MCF 10A (cell line): ENCODE results near the gene HCN2. TPM values are rescaled to one million over a fixed set of nuclear protein-coding genes. Genes with fewer than 3 reads are reported as not detected.

Experiments used
- BruUV-seq: library from RNA; stranded (reverse); fragments of 400-500 nt; replicated peaks from 2 replicates; lab custom pipeline; 2021; lab: Mats Ljungman, UMichigan
- CTCF ChIA-PET: fragments of 300-600 bp; sonication (Branson Sonifier 250); formaldehyde crosslinking; extraction: SDS; loops from one replicate; lab custom pipeline; 2021; ENCODE audit warnings: antibody characterized with exemption, inconsistent platforms; lab: Yijun Ruan, JAX
- POLR2A ChIA-PET: fragments of 300-600, 350-650 bp; sonication (Branson Sonifier 250); formaldehyde crosslinking; extraction: SDS; loops from one replicate; lab custom pipeline; 2020; ENCODE audit warnings: antibody characterized with exemption, inconsistent platforms; lab: Yijun Ruan, JAX
- DNase-seq: peaks from one replicate; pipeline ENCODE4 v3.0.0-alpha.2; 2018; ENCODE audit not compliant: unreplicated experiment
- H3K27ac Mint-ChIP-seq: one replicate; pipeline ENCODE4 v1.8.0; 2022; ENCODE audit warnings: mild to moderate bottlenecking, low read depth, mixed read lengths; ENCODE audit not compliant: unreplicated experiment
- H3K27me3 Mint-ChIP-seq: one replicate; pipeline ENCODE4 v1.8.0; 2022; ENCODE audit warnings: mixed read lengths; ENCODE audit not compliant: insufficient read depth, unreplicated experiment
- H3K36me3 Mint-ChIP-seq: one replicate; pipeline ENCODE4 v1.8.0; 2022; ENCODE audit warnings: mild to moderate bottlenecking, moderate library complexity, mixed read lengths; ENCODE audit not compliant: insufficient read depth, unreplicated experiment
- H3K4me1 Mint-ChIP-seq: one replicate; pipeline ENCODE4 v1.8.0; 2022; ENCODE audit warnings: mixed read lengths; ENCODE audit not compliant: insufficient read depth, unreplicated experiment
- H3K4me3 Mint-ChIP-seq: one replicate; pipeline ENCODE4 v1.8.0; 2022; ENCODE audit warnings: mild to moderate bottlenecking, moderate library complexity, mixed read lengths; ENCODE audit not compliant: unreplicated experiment
- H3K9me3 Mint-ChIP-seq: one replicate; pipeline ENCODE4 v1.8.0; 2022; ENCODE audit warnings: mixed read lengths; ENCODE audit not compliant: unreplicated experiment
- CTCF ChIP-seq: fragments of 200-600 bp; IDR thresholded peaks from one replicate; pipeline ENCODE4 v1.8.0; 2022; ENCODE audit warnings: antibody characterized with exemption, mild to moderate bottlenecking; ENCODE audit not compliant: unreplicated experiment
- intact Hi-C: fragments of 100-400 bp; cut with micrococcal nuclease; formaldehyde crosslinking; loops from 2 replicates; pipeline ENCODE4 v1.14.1; 2022
- total RNA-seq: library from RNA; stranded (reverse); gene quantifications from 2 replicates; pipeline ENCODE4 v1.2.3, GENCODE V29; 2022

Gene HCN2
- total RNA-seq, 1 experiment from 2014 or later, result 0.68 TPM

- no peak for DNase-seq
- H3K27ac Mint-ChIP-seq, result no peak overlapping the region
- H3K36me3 Mint-ChIP-seq, result peaks cover 10% of the 10 kb centered on the region
- no peaks in the 10 kb centered on the region for H3K4me1 Mint-ChIP-seq
- BruUV-seq, result no TSS peak
- TF ChIP-seq CTCF, result no peak
- no peak overlapping the region for H3K4me3 Mint-ChIP-seq
- POLR2A ChIA-PET, result interaction anchor here (1.9 to 3.6 kb wide), 2 partner anchors 10 to 54 kb away, joined by 15 to 17 read pairs; partner anchors contain the start of gene CDC34
- H3K9me3 Mint-ChIP-seq, result no peaks in the 10 kb centered on the region
- H3K27me3 Mint-ChIP-seq, result no peaks in the 10 kb centered on the region
- intact Hi-C loops, result loop anchor here (5.0 kb wide), 2 partner anchors 77 to 147 kb away; partner anchors contain the start of gene RNF126
- CTCF ChIA-PET, result interaction anchor here (0.5 to 1.4 kb wide), 3 partner anchors 14 to 85 kb away, joined by 3 to 4 read pairs (median 4); no protein-coding TSS in a partner anchor
Measured at GRCh38 chr19:585551-586110, 4.0 kb upstream of the HCN2 start.

- Mint-ChIP-seq H3K27ac (no peak overlapping the region), H3K4me1 (no peaks in the 10 kb centered on the region), H3K27me3 (no peaks in the 10 kb centered on the region), H3K36me3 (peaks cover 2% of the 10 kb centered on the region), H3K4me3 (no peak overlapping the region), H3K9me3 (no peaks in the 10 kb centered on the region)
- intact Hi-C loops, result loop anchor here (2.0 to 5.0 kb wide), 3 partner anchors 45 to 144 kb away; partner anchors contain the start of genes POLRMT and RNF126
- DNase-seq, result peak; percentile 94
- ChIA-PET CTCF (interaction anchor here (1.1 kb wide), 1 partner anchor 12 kb away, joined by 7 read pairs; no protein-coding TSS in a partner anchor), POLR2A (interaction anchor here (0.7 to 3.6 kb wide), 5 partner anchors 12 to 92 kb away, joined by 3 to 17 read pairs (median 5); partner anchors contain the start of genes BSG and CDC34)
- TF ChIP-seq CTCF, result peak; percentile 67
- BruUV-seq, result no TSS peak
Measured at GRCh38 chr19:588093-588740, 1.5 kb upstream of the HCN2 start.

DNA sequence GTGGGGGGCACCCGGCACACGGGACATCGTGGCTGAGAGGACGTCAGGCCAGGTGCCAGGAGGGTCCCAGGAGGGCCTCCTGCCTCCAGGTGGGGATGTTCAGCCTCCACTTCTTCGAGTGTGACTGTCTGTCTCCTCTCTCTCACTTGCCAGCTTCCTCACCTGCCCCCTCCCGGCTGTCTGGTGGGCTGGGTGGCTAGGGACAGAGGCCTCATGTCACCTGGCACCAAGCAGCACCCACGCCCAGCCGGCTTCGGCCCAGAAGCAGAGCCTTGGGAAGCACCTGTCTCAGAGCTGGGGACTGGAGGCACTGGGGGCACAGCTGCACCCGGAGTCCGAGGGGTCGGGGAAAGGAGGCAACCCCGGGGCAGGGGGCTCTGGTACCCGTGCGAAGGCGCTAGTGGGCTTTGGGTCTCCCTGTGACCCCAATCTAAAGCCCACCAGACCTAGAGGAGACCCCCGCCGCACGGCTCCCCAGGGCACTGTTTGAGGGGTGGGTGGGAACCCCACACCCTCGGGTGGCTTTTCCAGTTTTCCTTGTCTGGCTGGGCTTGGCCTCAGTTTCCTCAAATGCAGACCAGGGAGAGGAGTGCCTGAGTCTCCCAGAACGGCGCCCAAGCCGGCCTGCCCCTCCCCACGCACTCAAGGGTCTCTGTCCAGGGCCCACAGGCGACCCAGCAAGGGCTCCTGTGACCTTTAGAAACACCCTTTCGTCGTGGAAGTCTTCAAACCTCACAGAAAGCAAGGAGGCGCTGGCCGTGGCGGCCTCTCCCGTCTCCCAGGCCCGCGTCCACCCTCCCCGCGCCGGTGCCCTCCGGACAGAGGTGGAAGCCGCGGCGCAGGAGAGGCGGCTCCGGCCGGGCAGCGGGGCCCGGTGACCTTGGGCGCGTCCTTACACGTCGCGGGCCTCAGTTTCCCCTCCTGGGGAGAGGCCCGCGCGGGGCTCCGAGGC is 664 bp upstream of the HCN2 start:
- no peak for TF ChIP-seq CTCF
- POLR2A ChIA-PET, result interaction anchor here (1.2 to 3.6 kb wide), 4 partner anchors 13 to 72 kb away, joined by 4 to 17 read pairs (median 6); partner anchors contain the start of genes BSG and CDC34
- DNase-seq, result no peak
- intact Hi-C loops, result loop anchor here (2.0 to 5.0 kb wide), 3 partner anchors 44 to 143 kb away; partner anchors contain the start of genes POLRMT and RNF126
- Mint-ChIP-seq H3K27ac (no peak overlapping the region), H3K27me3 (no peaks in the 10 kb centered on the region), H3K9me3 (no peaks in the 10 kb centered on the region), H3K4me1 (no peaks in the 10 kb centered on the region), H3K36me3 (no peaks in the 10 kb centered on the region), H3K4me3 (peak overlapping the region; percentile 28)
- CTCF ChIA-PET, result interaction anchor here (0.6 kb wide), 1 partner anchor 172 kb away, joined by 3 read pairs; no protein-coding TSS in a partner anchor
- no TSS peak for BruUV-seq
